Activated gamma-delta T cell treated with anti-CD3 and anti-CD28 coated beads, Interleukin-2, amount 50 U/mL, for 16 hours (primary cell): ENCODE results near the gene LRP1B.

Experiments
- DNase-seq: peaks from one replicate; pipeline ENCODE4 v3.0.0-alpha.2; 2020; ENCODE audit warnings: low read depth

LRP1B gene

GRCh38 chr2:142041996-142042395 is 88.8 kb downstream of the LRP1B start:
- no peak for DNase-seq

DNA sequence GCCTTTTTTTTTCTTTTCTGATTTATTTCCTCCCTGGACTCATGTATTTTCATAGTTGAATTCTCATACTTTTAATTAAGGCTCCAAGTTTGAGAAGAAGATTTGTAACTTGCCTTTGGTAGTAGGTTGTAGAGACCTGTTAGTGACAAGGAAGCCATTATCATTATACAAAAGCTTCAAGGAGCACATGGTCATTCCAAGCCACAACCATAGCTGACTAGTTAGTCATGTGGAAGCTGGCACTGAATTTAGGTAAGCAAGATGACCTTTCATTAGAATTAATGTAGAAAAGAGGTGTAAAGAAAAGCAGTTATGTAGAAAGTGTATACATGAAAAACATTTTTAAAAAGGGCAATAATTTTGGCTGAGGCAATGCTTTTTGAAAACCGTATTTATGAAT is 89.7 kb downstream of the LRP1B start:
- no peak for DNase-seq

- DNase-seq = no peak
These were observed 90.3 kb downstream of the LRP1B start for GRCh38 chr2:142040556-142040955.

- DNase-seq = no peak
These were observed 92.0 kb downstream of the LRP1B start for GRCh38 chr2:142038826-142039225.

DNA sequence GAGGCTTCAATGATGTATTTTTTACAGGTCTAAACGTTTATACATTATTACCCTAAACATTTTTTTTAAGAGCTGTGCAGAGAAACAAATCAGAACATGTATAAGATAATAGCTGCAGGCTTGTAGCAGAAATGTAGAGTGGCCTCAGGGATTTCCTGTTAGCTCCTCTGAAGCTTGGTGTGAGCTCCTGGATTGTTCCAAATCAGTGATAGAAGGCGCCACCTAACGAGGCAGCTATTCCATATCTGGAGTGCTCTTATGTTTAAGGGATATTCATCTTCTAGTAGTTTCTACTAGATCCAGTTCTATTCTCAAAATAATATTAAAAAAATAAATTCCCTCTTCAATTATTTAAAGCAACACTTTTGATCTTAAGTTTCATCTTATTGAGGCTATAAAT is 93.1 kb downstream of the LRP1B start:
- no peak for DNase-seq

DNA sequence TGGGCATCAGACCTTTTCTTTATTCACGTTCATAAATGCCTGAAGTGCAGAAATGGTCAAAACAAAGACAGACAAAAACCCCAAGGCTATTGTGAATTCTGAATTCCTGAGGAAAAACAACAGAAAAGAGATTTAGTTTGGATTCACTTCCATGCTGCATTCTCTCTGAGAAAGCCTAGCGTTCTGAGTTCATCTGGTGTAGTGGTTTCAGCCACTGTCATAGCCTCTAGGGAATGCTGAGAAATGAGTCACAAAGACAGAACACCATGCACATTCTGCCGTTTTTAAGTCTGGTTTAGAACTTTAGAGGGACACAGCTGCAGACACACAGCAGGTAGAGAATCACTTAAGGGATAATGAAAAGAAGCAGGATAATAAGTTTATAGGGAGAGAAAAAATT is 93.8 kb downstream of the LRP1B start:
- DNase-seq = no peak

GRCh38 chr2:142033393-142033792 is 97.4 kb downstream of the LRP1B start:
- no peak for DNase-seq

GRCh38 chr2:142031656-142032055 is 99.2 kb downstream of the LRP1B start:
- no peak for DNase-seq

DNA sequence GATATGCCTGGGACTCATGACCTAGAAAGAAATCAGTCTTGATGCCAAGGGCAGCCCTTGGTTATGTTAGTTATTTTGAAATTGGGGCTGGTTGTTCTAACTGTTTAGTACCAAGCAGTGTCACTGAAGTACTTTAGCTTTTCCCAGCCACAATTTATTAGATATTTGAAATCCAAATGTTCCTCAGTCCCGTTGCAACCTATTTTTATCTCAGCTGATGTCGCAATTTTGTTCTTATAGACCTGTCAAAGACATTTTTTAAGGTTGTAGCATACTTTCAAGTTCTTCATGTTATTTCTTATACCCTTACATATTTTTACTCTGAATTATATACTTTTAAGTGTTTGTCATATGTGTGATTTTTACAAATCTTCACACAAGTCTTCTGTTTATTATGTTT is 100.1 kb downstream of the LRP1B start:
- no peak for DNase-seq

- no peak for DNase-seq
These were observed 100.8 kb downstream of the LRP1B start for GRCh38 chr2:142029974-142030373.

GRCh38 chr2:142025394-142025793 is 105.4 kb downstream of the LRP1B start:
- DNase-seq = no peak

GRCh38 chr2:142020368-142020767 is 110.4 kb downstream of the LRP1B start:
- DNase-seq = no peak

GRCh38 chr2:142014536-142014935 is 116.3 kb downstream of the LRP1B start:
- no peak for DNase-seq

DNA sequence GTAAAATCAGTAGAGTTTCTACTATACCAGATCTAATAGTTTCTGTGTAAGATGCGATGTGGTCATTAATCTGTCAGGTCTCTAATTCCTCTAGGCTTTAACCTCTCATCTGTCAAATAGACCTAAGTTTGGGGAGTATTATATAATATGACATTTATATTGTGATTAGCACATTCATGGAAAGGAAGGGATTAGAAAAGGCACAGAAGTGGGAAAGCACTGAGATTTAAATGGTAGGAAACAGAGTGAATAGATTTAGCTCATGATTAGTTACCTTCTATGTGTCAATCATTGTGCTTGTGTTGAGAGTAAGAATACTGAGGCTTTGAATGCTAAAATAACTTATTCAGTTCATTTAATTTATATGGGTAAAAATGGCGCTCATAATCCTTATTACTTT is 118.0 kb downstream of the LRP1B start:
- DNase-seq = no peak

DNA sequence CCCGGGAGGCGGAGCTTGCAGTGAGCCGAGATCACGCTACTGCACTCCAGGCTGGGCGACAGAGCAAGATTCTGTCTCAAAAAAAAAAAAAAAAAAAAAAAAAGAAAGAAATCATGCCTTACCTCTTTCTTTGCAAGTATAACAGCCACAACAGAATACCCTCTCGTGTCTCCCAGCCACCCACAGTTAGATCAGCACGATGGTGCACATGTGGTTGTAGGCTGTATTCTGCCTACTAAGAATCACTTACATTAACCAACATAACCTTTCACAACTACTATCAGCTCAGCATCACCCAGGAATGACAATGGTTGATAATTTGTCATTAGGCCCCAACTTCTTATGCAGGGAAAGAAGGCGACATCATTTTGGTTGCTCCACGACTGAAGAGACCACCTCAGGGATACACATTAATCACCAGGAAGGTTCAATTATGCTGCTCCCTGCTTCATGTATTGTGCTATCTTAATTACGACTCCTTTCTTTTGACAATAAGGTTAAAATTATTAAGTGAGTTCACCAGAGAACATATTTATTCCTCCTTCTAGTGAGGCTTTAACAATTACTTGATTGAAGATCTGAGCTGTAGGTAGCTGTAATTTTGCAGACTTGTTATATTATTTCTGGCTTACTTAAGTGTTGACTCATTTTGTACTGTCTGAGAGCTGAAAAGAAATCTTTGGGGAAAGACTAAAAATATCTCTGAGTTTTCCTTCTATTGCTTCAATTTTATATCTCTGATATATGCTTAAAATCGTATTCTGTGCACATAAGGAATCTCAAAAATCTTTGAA is 120.1 kb downstream of the LRP1B start:
- DNase-seq = no peak

- no peak for DNase-seq
These were observed 122.6 kb downstream of the LRP1B start for GRCh38 chr2:142008135-142008744.

DNA sequence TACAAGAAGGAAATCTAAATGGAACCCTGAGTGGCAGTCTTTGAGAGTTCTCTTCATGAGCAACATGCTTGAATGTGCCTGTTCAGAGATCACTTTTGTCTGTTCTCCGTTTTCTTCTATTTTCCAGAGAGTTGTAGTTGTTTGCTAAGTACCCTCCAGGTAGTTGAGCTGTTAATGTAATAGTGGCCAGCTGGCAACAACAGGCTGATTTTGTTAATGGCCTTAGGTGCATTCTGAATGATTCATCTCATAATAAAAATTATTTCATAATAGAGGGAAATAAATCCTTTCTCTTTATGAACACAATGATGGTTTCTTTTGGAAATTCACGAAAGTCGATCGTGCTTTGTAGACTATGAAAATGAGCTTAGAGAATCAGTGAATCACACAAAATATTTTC is 136.8 kb downstream of the LRP1B start:
- DNase-seq = no peak

- DNase-seq = no peak
These were observed 138.1 kb downstream of the LRP1B start for GRCh38 chr2:141992695-141993094.

DNA sequence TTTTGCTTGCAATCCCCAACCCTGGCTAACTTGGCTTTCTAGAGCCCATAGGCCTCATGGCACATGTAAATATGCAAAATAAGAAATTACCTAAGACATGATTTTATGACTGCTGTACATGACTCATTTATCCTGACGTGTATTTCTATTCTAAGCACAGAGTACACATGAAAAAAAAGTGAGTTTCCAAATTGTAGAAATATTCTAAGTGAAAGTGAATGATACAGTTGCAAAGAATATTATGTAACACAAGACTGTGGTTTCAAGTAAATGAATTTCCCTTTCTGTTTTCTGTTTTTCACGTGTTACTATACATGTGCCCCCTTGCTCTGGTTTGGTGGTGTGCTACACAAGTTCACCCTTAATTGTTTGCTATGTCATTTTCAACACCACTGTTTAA is 162.4 kb downstream of the LRP1B start:
- no peak for DNase-seq

- no peak for DNase-seq
These were observed 162.8 kb downstream of the LRP1B start for GRCh38 chr2:141967980-141968379.

DNA sequence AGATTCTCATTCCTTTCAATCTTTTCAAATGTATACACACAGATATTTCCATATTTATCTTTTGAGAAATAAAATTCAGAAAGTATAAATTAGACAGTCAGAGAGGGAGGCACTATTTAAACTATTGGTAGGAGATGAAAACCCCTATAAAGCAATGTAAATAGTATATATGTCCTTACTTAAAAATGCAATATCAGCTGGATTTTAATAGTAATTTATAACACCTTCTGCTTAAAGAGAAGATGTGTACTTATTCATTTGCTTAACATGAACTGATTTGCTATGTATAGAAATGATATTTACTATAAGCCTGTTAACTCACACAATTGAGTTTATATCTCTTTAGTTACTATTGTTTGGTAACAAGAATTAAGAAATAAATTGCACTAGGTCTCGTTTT is 163.3 kb downstream of the LRP1B start:
- no peak for DNase-seq

GRCh38 chr2:141959941-141960340 is 170.9 kb downstream of the LRP1B start:
- DNase-seq = no peak

DNA sequence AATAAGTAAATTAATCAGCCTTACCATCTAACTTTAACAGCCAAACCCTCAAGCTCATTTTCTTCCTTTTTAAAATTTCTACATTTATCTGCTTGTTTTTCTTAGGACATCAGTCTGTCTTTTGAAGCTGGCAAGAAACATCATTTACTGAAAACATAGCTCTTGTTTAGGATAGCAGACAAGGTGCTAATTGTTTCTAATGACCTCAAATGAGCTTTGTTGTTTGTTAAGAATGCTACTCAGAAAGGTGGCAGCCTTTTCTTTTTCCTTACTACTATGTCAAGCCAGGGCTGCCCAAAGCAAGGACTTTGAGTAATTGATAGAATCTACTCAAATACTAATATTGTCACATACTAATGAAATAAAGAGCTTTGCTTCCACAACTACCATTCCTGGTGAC is 171.8 kb downstream of the LRP1B start:
- DNase-seq = no peak
